ENCODE data around the gene NEDD4L. TPM values are rescaled to one million over a fixed set of nuclear protein-coding genes. Genes with fewer than 3 reads are reported as not detected.

NEDD4L gene
- total RNA-seq, 4 donors from 2014 or later: 32.5 to 65.6 (median 43.4) TPM

DNA sequence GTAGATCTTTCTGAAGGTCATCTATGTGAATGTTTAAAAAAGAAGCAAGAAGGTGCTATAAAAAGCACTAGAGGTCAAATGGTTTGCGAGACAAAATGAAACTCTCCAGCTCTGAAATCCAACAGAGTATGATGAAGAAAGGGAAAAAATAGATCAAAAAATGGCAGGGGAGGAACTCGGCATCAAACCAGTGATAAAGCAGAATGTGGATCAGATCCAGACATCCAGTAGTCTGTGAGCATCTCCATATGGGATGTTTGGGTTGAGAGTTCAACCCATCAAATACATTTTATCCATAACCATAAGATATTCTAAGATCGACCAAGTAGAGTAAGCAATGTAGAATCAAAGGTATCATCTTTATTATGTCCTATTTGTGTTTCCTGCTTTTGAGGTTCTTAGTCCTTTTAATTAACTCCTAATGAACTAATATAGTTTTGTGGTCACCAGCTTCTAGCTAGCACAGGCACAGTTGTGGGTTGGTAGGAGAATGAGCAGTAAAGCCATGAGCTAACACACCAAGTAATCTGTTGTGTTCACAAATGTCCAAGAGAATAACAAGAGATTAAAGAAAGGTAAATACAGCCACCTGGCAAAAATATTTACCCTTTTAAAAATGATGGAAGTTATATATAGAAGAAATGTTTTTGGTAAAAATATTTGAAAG is 160.9 kb downstream of the NEDD4L start:
- no peak for TF ChIP-seq CTCF (IDR thresholded peaks at IDR 0.05; ENCODE audit: low read depth)

GRCh38 chr18:58205443-58206160 is 161.6 kb downstream of the NEDD4L start:
- no peak for TF ChIP-seq CTCF (IDR thresholded peaks at IDR 0.05; ENCODE audit: low read depth)

DNA sequence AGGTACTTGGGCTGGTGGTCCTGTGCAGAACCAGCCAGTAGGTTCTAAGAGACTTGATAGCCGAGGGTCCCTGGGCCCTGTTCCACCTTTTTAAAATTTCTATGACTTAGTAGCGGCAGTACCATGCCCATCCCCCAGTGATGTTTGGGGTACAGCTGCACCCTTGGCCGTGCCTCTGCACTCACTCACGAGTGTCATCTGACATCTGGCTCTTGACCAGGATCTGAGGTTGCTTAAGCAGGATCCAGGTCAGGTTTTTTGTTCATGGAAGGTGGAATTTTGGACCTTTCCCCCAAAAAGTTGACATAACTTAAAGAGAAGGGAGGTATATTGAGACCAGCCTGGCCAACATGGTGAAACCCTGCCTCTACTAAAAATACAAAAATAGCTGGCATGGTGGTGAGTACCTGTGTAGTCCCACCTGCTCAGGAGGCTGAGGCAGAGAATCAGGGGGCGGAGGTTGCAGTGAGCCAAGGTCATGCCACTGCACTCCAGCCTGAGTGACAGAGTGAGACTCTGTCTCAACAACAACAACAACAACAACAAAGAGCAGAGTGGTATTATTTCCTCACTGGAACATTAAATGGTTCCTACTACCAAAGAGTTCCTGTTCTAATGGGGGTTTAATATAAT is 163.6 kb downstream of the NEDD4L start:
- TF ChIP-seq CTCF (IDR thresholded peaks at IDR 0.05; ENCODE audit: low read depth): no peak

GRCh38 chr18:58208207-58208932 is 164.3 kb downstream of the NEDD4L start:
- TF ChIP-seq CTCF (IDR thresholded peaks at IDR 0.05; ENCODE audit: low read depth): no peak

GRCh38 chr18:58209326-58209725 is 165.3 kb downstream of the NEDD4L start:
- TF ChIP-seq CTCF (IDR thresholded peaks at IDR 0.05; ENCODE audit: low read depth): no peak

- TF ChIP-seq CTCF (IDR thresholded peaks at IDR 0.05; ENCODE audit: low read depth): no peak
These were observed 167.5 kb downstream of the NEDD4L start for GRCh38 chr18:58211510-58211909.

DNA sequence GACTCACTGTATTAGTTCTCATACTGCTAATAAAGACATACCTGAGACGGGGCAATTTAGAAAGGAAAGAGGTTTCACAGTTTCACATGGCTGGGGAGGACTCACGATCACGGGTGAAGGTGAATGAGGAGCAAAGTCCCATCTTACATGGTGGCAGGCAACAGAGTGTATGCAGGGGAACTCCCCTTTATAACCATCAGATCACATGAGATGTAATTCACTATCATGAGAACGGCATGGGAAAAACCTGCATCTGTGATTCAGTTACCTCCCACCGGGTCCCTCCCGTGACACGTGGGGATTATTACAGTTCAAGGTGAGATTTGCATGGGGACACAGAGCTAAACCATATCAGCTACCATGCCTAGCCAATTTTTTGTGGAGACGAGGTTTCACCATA is 168.2 kb downstream of the NEDD4L start:
- no peak for TF ChIP-seq CTCF (IDR thresholded peaks at IDR 0.05; ENCODE audit: low read depth)
